ENCODE results near the gene WDR3. TPM values are rescaled to one million over a fixed set of nuclear protein-coding genes. Genes with fewer than 3 reads are reported as not detected.

The WDR3 gene
- total RNA-seq, 1 donor from 2014 or later: 4.3 TPM

- TF ChIP-seq CTCF (IDR thresholded peaks at IDR 0.05): no peak
- H3K4me3 ChIP-seq: no peak overlapping the region
- no peak overlapping the region for H3K27ac ChIP-seq
- H3K9me3 ChIP-seq: no peaks in the 10 kb centered on the region
- H3K36me3 ChIP-seq: no peaks in the 10 kb centered on the region
- H3K27me3 ChIP-seq: no peaks in the 10 kb centered on the region
- peaks cover 6 to 15% of the 10 kb centered on the region in 2 donors for H3K4me1 ChIP-seq
- DNase-seq (ENCODE audit: low spot score in 2 of 2): no peak
- intact Hi-C loops (cut with DNase I): loop anchor here (5.0 kb wide), 1 partner anchor 319 kb away; the partner anchor contains the start of gene TENT5C
These were observed 3.6 kb upstream of the WDR3 start for GRCh38 chr1:117925981-117926380.

GRCh38 chr1:117928881-117929342 lies 627 bp upstream of the WDR3 start:
- peak overlapping the region; percentile 86 to 95 for H3K27ac ChIP-seq
- peak overlapping the region; percentile 82 to 91 for H3K4me3 ChIP-seq
- no peaks in the 10 kb centered on the region for H3K27me3 ChIP-seq
- TF ChIP-seq CTCF (IDR thresholded peaks at IDR 0.05): peak in 1 of 3 experiments; percentile 23
- intact Hi-C loops (cut with DNase I): loop anchor here (5.0 kb wide), 1 partner anchor 322 kb away; the partner anchor contains the start of gene TENT5C
- DNase-seq (ENCODE audit: low spot score in 2 of 2): peak; percentile 20 to 78
- peaks cover 6 to 16% of the 10 kb centered on the region in 2 donors for H3K4me1 ChIP-seq
- no peaks in the 10 kb centered on the region for H3K9me3 ChIP-seq
- H3K36me3 ChIP-seq: no peaks in the 10 kb centered on the region

GRCh38 chr1:117930173-117930447 lies 571 bp downstream of the WDR3 start:
- DNase-seq (ENCODE audit: low spot score in 2 of 2): no peak
- H3K4me1 ChIP-seq: peaks cover 6 to 16% of the 10 kb centered on the region in 2 donors
- no peaks in the 10 kb centered on the region for H3K36me3 ChIP-seq
- peak overlapping the region in 1 of 2 donors; percentile 95 for H3K27ac ChIP-seq
- peak overlapping the region; percentile 82 to 91 for H3K4me3 ChIP-seq
- no peak for TF ChIP-seq CTCF (IDR thresholded peaks at IDR 0.05)
- H3K27me3 ChIP-seq: no peaks in the 10 kb centered on the region
- intact Hi-C loops (cut with DNase I): loop anchor here (5.0 kb wide), 1 partner anchor 563 kb away; the partner anchor contains the start of gene MAN1A2
- H3K9me3 ChIP-seq: no peaks in the 10 kb centered on the region

GRCh38 chr1:117930484-117930883 lies 945 bp downstream of the WDR3 start:
- H3K27ac ChIP-seq: no peak overlapping the region
- no peaks in the 10 kb centered on the region for H3K36me3 ChIP-seq
- TF ChIP-seq CTCF (IDR thresholded peaks at IDR 0.05): no peak
- no peak for DNase-seq (ENCODE audit: low spot score in 2 of 2)
- H3K27me3 ChIP-seq: no peaks in the 10 kb centered on the region
- H3K4me3 ChIP-seq: peak overlapping the region; percentile 82 to 91
- intact Hi-C loops (cut with DNase I): loop anchor here (5.0 kb wide), 1 partner anchor 563 kb away; the partner anchor contains the start of gene MAN1A2
- H3K4me1 ChIP-seq: peaks cover 6 to 16% of the 10 kb centered on the region in 2 donors
- no peaks in the 10 kb centered on the region for H3K9me3 ChIP-seq

- no peak for DNase-seq (ENCODE audit: low spot score in 2 of 2)
- Histone ChIP-seq H3K4me3 (no peak overlapping the region), H3K27ac (no peak overlapping the region), H3K36me3 (peaks cover 3 to 13% of the 10 kb centered on the region in 2 donors), H3K27me3 (no peaks in the 10 kb centered on the region), H3K4me1 (peaks cover 6 to 16% of the 10 kb centered on the region in 2 donors), H3K9me3 (no peaks in the 10 kb centered on the region)
- intact Hi-C loops (cut with DNase I): loop anchor here (5.0 kb wide), 1 partner anchor 565 kb away; the partner anchor contains the start of gene MAN1A2
- TF ChIP-seq CTCF (IDR thresholded peaks at IDR 0.05): no peak
These were observed 3.0 kb downstream of the WDR3 start for GRCh38 chr1:117932576-117932975.
